SK-N-SH treated with all-trans-retinoic acid at 6 μM for 48 hours (cell line): ENCODE measurements around the gene CD47.

ENCODE experiments used
- ATAC-seq: fragments of 200-7000 bp; cut with Tn5 transposase; 3 replicates; pipeline ENCODE4 v1.9.1; 2020; ENCODE audit warnings: mild to moderate bottlenecking, moderate library complexity
- ARNTL ChIP-seq: fragments of 450-650 bp; formaldehyde crosslinking; IDR thresholded peaks from 2 replicates; pipeline ENCODE4 v1.5.0; 2020; ENCODE audit warnings: low read depth, mild to moderate bottlenecking, moderate library complexity, borderline replicate concordance
- BACH2 ChIP-seq: fragments of 250-450 bp; sonication (Bioruptor Pico); IDR thresholded peaks from 2 replicates; pipeline ENCODE4 v1.9.0; 2021; ENCODE audit warnings: mild to moderate bottlenecking, borderline replicate concordance
- CSDC2 ChIP-seq: fragments of 250-450 bp; sonication (Bioruptor Pico); IDR thresholded peaks from 2 replicates; pipeline ENCODE4 v1.5.0; 2020; ENCODE audit warnings: mild to moderate bottlenecking, moderate library complexity
- ESRRG ChIP-seq: fragments of 250-450 bp; sonication (Bioruptor Pico); IDR thresholded peaks from 2 replicates; pipeline ENCODE4 v1.6.1; 2021; ENCODE audit warnings: mild to moderate bottlenecking
- GLIS3 ChIP-seq: fragments of 250-450 bp; sonication (Bioruptor Pico); IDR thresholded peaks from 2 replicates; pipeline ENCODE4 v1.5.0; 2020; ENCODE audit warnings: mild to moderate bottlenecking, moderate library complexity
- OSR1 ChIP-seq: fragments of 250-450 bp; sonication (Bioruptor Pico); IDR thresholded peaks from 2 replicates; pipeline ENCODE4 v1.8.0; 2022; ENCODE audit warnings: moderate library complexity, mild to moderate bottlenecking, inconsistent platforms
- PPARA ChIP-seq: fragments of 250-450 bp; sonication (Bioruptor Pico); IDR thresholded peaks from 2 replicates; pipeline ENCODE4 v1.5.0; 2020; ENCODE audit warnings: mild to moderate bottlenecking, borderline replicate concordance
- RARB ChIP-seq: fragments of 250-450 bp; sonication (Bioruptor Pico); IDR thresholded peaks from 2 replicates; pipeline ENCODE4 v1.8.0; 2021; ENCODE audit warnings: mild to moderate bottlenecking, moderate library complexity
- SNAI2 ChIP-seq: fragments of 250-450 bp; sonication (Bioruptor Pico); IDR thresholded peaks from 2 replicates; pipeline ENCODE4 v1.5.0; 2020; ENCODE audit warnings: mild to moderate bottlenecking, moderate library complexity
- TCF4 ChIP-seq: fragments of 250-450 bp; sonication (Bioruptor Pico); IDR thresholded peaks from 2 replicates; pipeline ENCODE4 v1.8.0; 2021; ENCODE audit warnings: mild to moderate bottlenecking, moderate library complexity, borderline replicate concordance
- ZC3H10 ChIP-seq: fragments of 250-450 bp; sonication (Bioruptor Pico); IDR thresholded peaks from 2 replicates; pipeline ENCODE4 v1.5.1; 2021; ENCODE audit warnings: mild to moderate bottlenecking, moderate library complexity
- ZFP3 ChIP-seq: fragments of 250-450 bp; sonication (Bioruptor Pico); IDR thresholded peaks from 2 replicates; pipeline ENCODE4 v1.5.0; 2020; ENCODE audit warnings: mild to moderate bottlenecking, moderate library complexity
- ZFP30 ChIP-seq: fragments of 450-650 bp; formaldehyde crosslinking; IDR thresholded peaks from 2 replicates; pipeline ENCODE4 v1.5.0; 2022; ENCODE audit warnings: mild to moderate bottlenecking, moderate library complexity
- ZNF565 ChIP-seq: fragments of 450-650 bp; formaldehyde crosslinking; conservative IDR thresholded peaks from 2 replicates; pipeline ENCODE4 v1.5.0; 2020; ENCODE audit warnings: low read depth, mild to moderate bottlenecking, moderate library complexity
- ZNF70 ChIP-seq: fragments of 450-650 bp; formaldehyde crosslinking; IDR thresholded peaks from 2 replicates; pipeline ENCODE4 v1.5.0; 2020; ENCODE audit warnings: mild to moderate bottlenecking, moderate library complexity
- ZNF8 ChIP-seq: fragments of 450-650 bp; formaldehyde crosslinking; IDR thresholded peaks from 2 replicates; pipeline ENCODE4 v1.5.0; 2020; ENCODE audit warnings: mild to moderate bottlenecking, moderate library complexity
- TF ChIP-seq, protein P1 (sequence below): fragments of 250-450 bp; sonication (Bioruptor Pico); IDR thresholded peaks from 2 replicates; pipeline ENCODE4 v1.8.0; 2020; ENCODE audit warnings: mild to moderate bottlenecking, moderate library complexity, borderline replicate concordance
- TF ChIP-seq, protein P2 (sequence below): fragments of 250-450 bp; sonication (Bioruptor Pico); IDR thresholded peaks from 2 replicates; pipeline ENCODE4 v1.5.0; 2020; ENCODE audit warnings: mild to moderate bottlenecking, moderate library complexity
- TF ChIP-seq, protein P3 (sequence below): fragments of 250-450 bp; sonication (Bioruptor Pico); IDR thresholded peaks from 2 replicates; pipeline ENCODE4 v1.5.1; 2020; ENCODE audit warnings: low read depth, mild to moderate bottlenecking, moderate library complexity
- TF ChIP-seq, protein P4 (sequence below): fragments of 250-450 bp; sonication (Bioruptor Pico); IDR thresholded peaks from 2 replicates; pipeline ENCODE4 v1.5.1; 2021; ENCODE audit warnings: mild to moderate bottlenecking, moderate library complexity
- TF ChIP-seq, protein P5 (sequence below): fragments of 250-450 bp; sonication (Bioruptor Pico); IDR thresholded peaks from 2 replicates; pipeline ENCODE4 v1.8.0; 2021; ENCODE audit warnings: low read depth, mild to moderate bottlenecking, moderate library complexity, borderline replicate concordance

The CD47 gene

DNA sequence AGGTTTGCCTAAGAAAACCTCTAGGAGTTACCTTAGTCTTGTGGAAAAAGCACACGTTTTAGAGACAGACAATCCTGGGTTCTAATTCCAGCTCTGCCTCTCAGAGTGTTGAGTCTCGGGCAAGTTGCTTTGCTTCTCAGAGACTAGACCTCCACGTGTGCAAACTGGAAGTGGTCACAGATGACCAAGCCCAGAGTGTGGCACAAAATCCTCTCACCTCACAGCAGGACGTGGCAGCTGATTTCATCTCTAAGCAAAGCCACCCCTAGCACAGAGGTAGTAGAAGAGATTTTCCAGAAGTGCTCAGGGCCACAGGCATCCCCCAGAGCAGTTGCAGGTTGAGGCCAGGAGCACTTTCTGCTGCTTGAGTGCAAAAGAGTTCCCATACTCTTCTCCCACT lies 79.2 kb downstream of the CD47 start:
- ATAC-seq, result no peak
- TF ChIP-seq PPARA (CRISPR knock-in tag), result no peak
- TF ChIP-seq ZNF8, result no peak
- no peak for TF ChIP-seq ZNF70
- no peak for TF ChIP-seq ZFP30 (CRISPR knock-in tag)
- no peak for TF ChIP-seq BACH2 (CRISPR knock-in tag)
- TF ChIP-seq ZNF565 (CRISPR knock-in tag), result no peak
- no peak for TF ChIP-seq OSR1 (CRISPR knock-in tag)
- TF ChIP-seq RARB (CRISPR knock-in tag), result no peak
- TF ChIP-seq, protein P1, sequence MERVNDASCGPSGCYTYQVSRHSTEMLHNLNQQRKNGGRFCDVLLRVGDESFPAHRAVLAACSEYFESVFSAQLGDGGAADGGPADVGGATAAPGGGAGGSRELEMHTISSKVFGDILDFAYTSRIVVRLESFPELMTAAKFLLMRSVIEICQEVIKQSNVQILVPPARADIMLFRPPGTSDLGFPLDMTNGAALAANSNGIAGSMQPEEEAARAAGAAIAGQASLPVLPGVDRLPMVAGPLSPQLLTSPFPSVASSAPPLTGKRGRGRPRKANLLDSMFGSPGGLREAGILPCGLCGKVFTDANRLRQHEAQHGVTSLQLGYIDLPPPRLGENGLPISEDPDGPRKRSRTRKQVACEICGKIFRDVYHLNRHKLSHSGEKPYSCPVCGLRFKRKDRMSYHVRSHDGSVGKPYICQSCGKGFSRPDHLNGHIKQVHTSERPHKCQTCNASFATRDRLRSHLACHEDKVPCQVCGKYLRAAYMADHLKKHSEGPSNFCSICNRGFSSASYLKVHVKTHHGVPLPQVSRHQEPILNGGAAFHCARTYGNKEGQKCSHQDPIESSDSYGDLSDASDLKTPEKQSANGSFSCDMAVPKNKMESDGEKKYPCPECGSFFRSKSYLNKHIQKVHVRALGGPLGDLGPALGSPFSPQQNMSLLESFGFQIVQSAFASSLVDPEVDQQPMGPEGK (CRISPR knock-in tag), result no peak
- TF ChIP-seq, protein P2, sequence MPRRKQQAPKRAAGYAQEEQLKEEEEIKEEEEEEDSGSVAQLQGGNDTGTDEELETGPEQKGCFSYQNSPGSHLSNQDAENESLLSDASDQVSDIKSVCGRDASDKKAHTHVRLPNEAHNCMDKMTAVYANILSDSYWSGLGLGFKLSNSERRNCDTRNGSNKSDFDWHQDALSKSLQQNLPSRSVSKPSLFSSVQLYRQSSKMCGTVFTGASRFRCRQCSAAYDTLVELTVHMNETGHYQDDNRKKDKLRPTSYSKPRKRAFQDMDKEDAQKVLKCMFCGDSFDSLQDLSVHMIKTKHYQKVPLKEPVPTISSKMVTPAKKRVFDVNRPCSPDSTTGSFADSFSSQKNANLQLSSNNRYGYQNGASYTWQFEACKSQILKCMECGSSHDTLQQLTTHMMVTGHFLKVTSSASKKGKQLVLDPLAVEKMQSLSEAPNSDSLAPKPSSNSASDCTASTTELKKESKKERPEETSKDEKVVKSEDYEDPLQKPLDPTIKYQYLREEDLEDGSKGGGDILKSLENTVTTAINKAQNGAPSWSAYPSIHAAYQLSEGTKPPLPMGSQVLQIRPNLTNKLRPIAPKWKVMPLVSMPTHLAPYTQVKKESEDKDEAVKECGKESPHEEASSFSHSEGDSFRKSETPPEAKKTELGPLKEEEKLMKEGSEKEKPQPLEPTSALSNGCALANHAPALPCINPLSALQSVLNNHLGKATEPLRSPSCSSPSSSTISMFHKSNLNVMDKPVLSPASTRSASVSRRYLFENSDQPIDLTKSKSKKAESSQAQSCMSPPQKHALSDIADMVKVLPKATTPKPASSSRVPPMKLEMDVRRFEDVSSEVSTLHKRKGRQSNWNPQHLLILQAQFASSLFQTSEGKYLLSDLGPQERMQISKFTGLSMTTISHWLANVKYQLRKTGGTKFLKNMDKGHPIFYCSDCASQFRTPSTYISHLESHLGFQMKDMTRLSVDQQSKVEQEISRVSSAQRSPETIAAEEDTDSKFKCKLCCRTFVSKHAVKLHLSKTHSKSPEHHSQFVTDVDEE, result no peak
- TF ChIP-seq, protein P3, sequence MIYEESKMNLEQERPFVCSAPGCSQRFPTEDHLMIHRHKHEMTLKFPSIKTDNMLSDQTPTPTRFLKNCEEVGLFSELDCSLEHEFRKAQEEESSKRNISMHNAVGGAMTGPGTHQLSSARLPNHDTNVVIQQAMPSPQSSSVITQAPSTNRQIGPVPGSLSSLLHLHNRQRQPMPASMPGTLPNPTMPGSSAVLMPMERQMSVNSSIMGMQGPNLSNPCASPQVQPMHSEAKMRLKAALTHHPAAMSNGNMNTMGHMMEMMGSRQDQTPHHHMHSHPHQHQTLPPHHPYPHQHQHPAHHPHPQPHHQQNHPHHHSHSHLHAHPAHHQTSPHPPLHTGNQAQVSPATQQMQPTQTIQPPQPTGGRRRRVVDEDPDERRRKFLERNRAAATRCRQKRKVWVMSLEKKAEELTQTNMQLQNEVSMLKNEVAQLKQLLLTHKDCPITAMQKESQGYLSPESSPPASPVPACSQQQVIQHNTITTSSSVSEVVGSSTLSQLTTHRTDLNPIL, result no peak
- TF ChIP-seq GLIS3 (CRISPR knock-in tag), result no peak
- no peak for TF ChIP-seq ESRRG (CRISPR knock-in tag)
- no peak for TF ChIP-seq SNAI2
- no peak for TF ChIP-seq ARNTL (CRISPR knock-in tag)
- no peak for TF ChIP-seq TCF4 (CRISPR knock-in tag)
- TF ChIP-seq, all 23 proteins: peak for 0

DNA sequence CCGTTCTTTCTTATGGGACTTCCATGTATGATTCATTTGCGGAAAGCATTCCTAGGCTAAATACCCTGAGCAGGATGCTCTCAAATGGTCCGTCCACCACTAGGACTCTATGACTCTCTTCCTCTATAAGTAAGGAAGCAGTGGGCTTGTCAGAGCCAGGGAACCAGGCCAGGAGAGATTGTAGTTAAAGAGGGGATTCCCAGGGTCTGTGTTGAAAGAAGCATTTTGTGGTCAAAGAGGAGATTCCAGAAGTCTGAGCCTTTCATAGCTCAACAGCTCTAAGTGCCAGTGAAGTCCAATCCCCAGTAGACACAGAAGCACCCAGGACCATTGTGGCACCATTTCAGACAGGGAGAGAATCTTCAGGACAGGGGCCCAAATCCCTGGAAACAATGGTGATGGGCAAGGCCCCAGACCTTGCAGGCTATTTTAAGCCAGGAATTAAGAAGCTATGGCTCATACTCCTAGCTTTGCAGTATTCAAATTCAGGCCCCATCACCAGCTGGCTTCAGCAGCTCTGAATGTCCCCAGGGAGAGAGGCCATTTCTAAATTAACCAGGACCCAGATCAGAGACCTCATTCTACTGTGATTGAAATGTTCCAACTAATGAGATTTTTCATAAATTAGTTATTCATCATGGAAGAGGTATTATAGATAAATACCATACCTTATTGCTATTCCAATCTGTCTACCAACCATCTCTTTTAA lies 81.7 kb downstream of the CD47 start:
- ATAC-seq, result peak; percentile 62
- TF ChIP-seq CSDC2 (CRISPR knock-in tag) (no peak), ESRRG (CRISPR knock-in tag) (no peak), OSR1 (CRISPR knock-in tag) (no peak), ZFP3 (CRISPR knock-in tag) (no peak), ZNF565 (CRISPR knock-in tag) (no peak), SNAI2 (no peak), ARNTL (CRISPR knock-in tag) (no peak), ZNF70 (no peak), PPARA (CRISPR knock-in tag) (no peak), ZC3H10 (CRISPR knock-in tag) (no peak), BACH2 (CRISPR knock-in tag) (no peak), TCF4 (CRISPR knock-in tag) (no peak), GLIS3 (CRISPR knock-in tag) (no peak), ZNF8 (no peak), ZFP30 (CRISPR knock-in tag) (no peak)
- TF ChIP-seq, protein P1 (CRISPR knock-in tag), result no peak
- TF ChIP-seq, protein P4, sequence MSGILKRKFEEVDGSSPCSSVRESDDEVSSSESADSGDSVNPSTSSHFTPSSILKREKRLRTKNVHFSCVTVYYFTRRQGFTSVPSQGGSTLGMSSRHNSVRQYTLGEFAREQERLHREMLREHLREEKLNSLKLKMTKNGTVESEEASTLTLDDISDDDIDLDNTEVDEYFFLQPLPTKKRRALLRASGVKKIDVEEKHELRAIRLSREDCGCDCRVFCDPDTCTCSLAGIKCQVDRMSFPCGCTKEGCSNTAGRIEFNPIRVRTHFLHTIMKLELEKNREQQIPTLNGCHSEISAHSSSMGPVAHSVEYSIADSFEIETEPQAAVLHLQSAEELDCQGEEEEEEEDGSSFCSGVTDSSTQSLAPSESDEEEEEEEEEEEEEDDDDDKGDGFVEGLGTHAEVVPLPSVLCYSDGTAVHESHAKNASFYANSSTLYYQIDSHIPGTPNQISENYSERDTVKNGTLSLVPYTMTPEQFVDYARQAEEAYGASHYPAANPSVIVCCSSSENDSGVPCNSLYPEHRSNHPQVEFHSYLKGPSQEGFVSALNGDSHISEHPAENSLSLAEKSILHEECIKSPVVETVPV (CRISPR knock-in tag), result no peak
- TF ChIP-seq, protein P2, result no peak
- TF ChIP-seq, protein P5, sequence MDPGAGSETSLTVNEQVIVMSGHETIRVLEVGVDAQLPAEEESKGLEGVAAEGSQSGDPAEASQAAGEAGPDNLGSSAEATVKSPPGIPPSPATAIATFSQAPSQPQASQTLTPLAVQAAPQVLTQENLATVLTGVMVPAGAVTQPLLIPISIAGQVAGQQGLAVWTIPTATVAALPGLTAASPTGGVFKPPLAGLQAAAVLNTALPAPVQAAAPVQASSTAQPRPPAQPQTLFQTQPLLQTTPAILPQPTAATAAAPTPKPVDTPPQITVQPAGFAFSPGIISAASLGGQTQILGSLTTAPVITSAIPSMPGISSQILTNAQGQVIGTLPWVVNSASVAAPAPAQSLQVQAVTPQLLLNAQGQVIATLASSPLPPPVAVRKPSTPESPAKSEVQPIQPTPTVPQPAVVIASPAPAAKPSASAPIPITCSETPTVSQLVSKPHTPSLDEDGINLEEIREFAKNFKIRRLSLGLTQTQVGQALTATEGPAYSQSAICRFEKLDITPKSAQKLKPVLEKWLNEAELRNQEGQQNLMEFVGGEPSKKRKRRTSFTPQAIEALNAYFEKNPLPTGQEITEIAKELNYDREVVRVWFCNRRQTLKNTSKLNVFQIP, result no peak
- TF ChIP-seq, protein P3, result no peak
